SK-N-SH (cell line): ENCODE measurements around the gene RIMS1. TPM values are rescaled to one million over a fixed set of nuclear protein-coding genes. Genes with fewer than 3 reads are reported as not detected.

Source experiments
- CTCF ChIA-PET: fragments of 300-600, 350-600 bp; formaldehyde crosslinking; extraction: SDS; loops from one replicate; lab custom pipeline; 2021; lab: Yijun Ruan, JAX
- POLR2A ChIA-PET: fragments of 350-600 bp; sonication (Branson Sonifier 250); formaldehyde crosslinking; extraction: SDS; loops from one replicate; lab custom pipeline; 2020; ENCODE audit warnings: antibody characterized with exemption, inconsistent platforms; lab: Yijun Ruan, JAX
- DNase-seq: peaks from one replicate; pipeline ENCODE4 v3.0.0; 2012
- H2AFZ ChIP-seq: fragments of 200-600 bp; sonication (generic); 2 replicates; pipeline ENCODE4 v1.8.1; 2016; ENCODE audit warnings: antibody characterized with exemption, mild to moderate bottlenecking, low read depth
- H3F3A ChIP-seq: fragments of 200-600 bp; sonication (generic); replicated peaks from 2 replicates; pipeline ENCODE3; 2016; ENCODE audit warnings: antibody characterized with exemption, mild to moderate bottlenecking; ENCODE audit not compliant: insufficient read depth
- H3K27ac ChIP-seq, 2 experiments: fragments of 200-500 bp in 1 of 2; fragments of 200-600 bp in 1 of 2; sonication (Bioruptor generic) in 1 of 2; sonication (generic), shearing (Covaris generic) in 1 of 2; 2 replicates each; pipeline versions ENCODE4 v1.5.1 to v1.6.1; 2014 to 2016; ENCODE audit warnings: low read depth in 2 of 2, inconsistent platforms in 1 of 2, low read length in 1 of 2, mild to moderate bottlenecking in 1 of 2, mixed read lengths in 1 of 2
- H3K27me3 ChIP-seq: fragments of 200-600 bp; sonication (generic), shearing (Covaris generic); 2 replicates; pipeline ENCODE4 v1.6.1; 2016; ENCODE audit warnings: mixed run types; ENCODE audit not compliant: insufficient read depth
- H3K36me3 ChIP-seq, 2 experiments: fragments of 200-500 bp in 1 of 2; fragments of 200-600 bp in 1 of 2; sonication (Bioruptor generic) in 1 of 2; sonication (generic) in 1 of 2; replicated peaks in 1 of 2; 2 replicates each; pipeline versions ENCODE3 to v1.5.1; 2014 to 2016; ENCODE audit warnings: low read length in 1 of 2, mild to moderate bottlenecking in 1 of 2; ENCODE audit not compliant: insufficient read depth in 2 of 2, control insufficient read depth in 1 of 2
- H3K4me1 ChIP-seq, 2 experiments: fragments of 200-500 bp in 1 of 2; fragments of 200-600 bp in 1 of 2; sonication (Bioruptor generic) in 1 of 2; sonication (generic), shearing (Covaris generic) in 1 of 2; 2 replicates each; pipeline versions ENCODE4 v1.5.1 to v1.6.1; 2014 to 2016; ENCODE audit warnings: low read depth in 1 of 2, low read length in 1 of 2, mixed run types in 1 of 2; ENCODE audit not compliant: insufficient read depth in 2 of 2, control insufficient read depth in 1 of 2
- H3K4me2 ChIP-seq: fragments of 200-600 bp; sonication (generic), shearing (Covaris generic); 2 replicates; pipeline ENCODE4 v1.6.1; 2017; ENCODE audit warnings: mixed run types
- H3K4me3 ChIP-seq, 2 experiments: fragments of 200-500 bp in 1 of 2; fragments of 200-600 bp in 1 of 2; sonication (Bioruptor generic) in 1 of 2; sonication (generic), shearing (Covaris generic) in 1 of 2; 2 replicates each; pipeline versions ENCODE4 v1.5.1 to v1.8.1; 2014 to 2016; ENCODE audit warnings: low read depth in 2 of 2, inconsistent platforms in 1 of 2, low read length in 1 of 2, mild to moderate bottlenecking in 1 of 2, mixed read lengths in 1 of 2, moderate library complexity in 1 of 2
- H3K79me2 ChIP-seq: fragments of 200-600 bp; sonication (generic); 2 replicates; pipeline ENCODE4 v1.8.1; 2017; ENCODE audit warnings: mild to moderate bottlenecking; ENCODE audit not compliant: insufficient read depth
- H3K9ac ChIP-seq: fragments of 200-600 bp; sonication (generic); 2 replicates; pipeline ENCODE4 v1.6.1; 2017; ENCODE audit warnings: mixed run types
- H3K9me2 ChIP-seq: fragments of 200-600 bp; sonication (generic); 2 replicates; pipeline ENCODE4 v1.6.1; 2017; ENCODE audit warnings: mixed run types
- H3K9me3 ChIP-seq: fragments of 200-600 bp; sonication (generic); 2 replicates; pipeline ENCODE4 v1.6.1; 2017; ENCODE audit warnings: mixed run types, mild to moderate bottlenecking, moderate library complexity
- H4K20me1 ChIP-seq: fragments of 200-600 bp; sonication (generic); 2 replicates; pipeline ENCODE4 v1.6.1; 2017; ENCODE audit warnings: mild to moderate bottlenecking, mixed run types; ENCODE audit not compliant: insufficient read depth
- CHD2 ChIP-seq: fragments of 150-350 bp; IDR thresholded peaks from 2 replicates; pipeline ENCODE4 v1.6.1; 2018; ENCODE audit warnings: low read length; ENCODE audit not compliant: partially characterized antibody
- CTCF ChIP-seq: fragments of 200-600 bp; sonication (generic); IDR thresholded peaks from 2 replicates; pipeline ENCODE4 v1.6.1; 2017; ENCODE audit warnings: antibody characterized with exemption, mild to moderate bottlenecking, moderate library complexity
- FOXJ3 ChIP-seq: sonication (generic); formaldehyde crosslinking; IDR thresholded peaks from 2 replicates; pipeline ENCODE4 v1.5.1; 2020; ENCODE audit warnings: mild to moderate bottlenecking, missing genetic modification reagents
- FOXM1 ChIP-seq: IDR thresholded peaks from 2 replicates; pipeline ENCODE4 v1.4.0; 2012; ENCODE audit warnings: low read depth, mild to moderate bottlenecking
- GABPA ChIP-seq: IDR thresholded peaks from 2 replicates; pipeline ENCODE4 v1.4.0; 2012; ENCODE audit warnings: low read depth, mild to moderate bottlenecking
- GATA2 ChIP-seq: sonication (generic); formaldehyde crosslinking; IDR thresholded peaks from 2 replicates; pipeline ENCODE4 v1.5.0; 2020; ENCODE audit warnings: mild to moderate bottlenecking, missing genetic modification reagents
- MXI1 ChIP-seq: IDR thresholded peaks from 2 replicates; pipeline ENCODE4 v1.6.1; 2012; ENCODE audit warnings: mild to moderate bottlenecking, low read depth, low read length, improper control_type of control experiment
- NRF1 ChIP-seq: IDR thresholded peaks from 2 replicates; pipeline ENCODE4 v1.6.1; 2012; ENCODE audit warnings: low read depth, mild to moderate bottlenecking, low read length
- PBX3 ChIP-seq: IDR thresholded peaks from 2 replicates; pipeline ENCODE4; 2012
- POLR2AphosphoS5 ChIP-seq: IDR thresholded peaks from 2 replicates; pipeline ENCODE4 v1.6.1; 2012; ENCODE audit warnings: low read depth, low read length
- RAD21 ChIP-seq: IDR thresholded peaks from 2 replicates; pipeline ENCODE4 v1.6.1; 2012; ENCODE audit warnings: mild to moderate bottlenecking, low read length
- REST ChIP-seq: IDR thresholded peaks from 2 replicates; pipeline ENCODE4 v1.6.1; 2012; ENCODE audit warnings: mild to moderate bottlenecking, low read depth, low read length, moderate library complexity
- TAF1 ChIP-seq: IDR thresholded peaks from 2 replicates; pipeline ENCODE4 v1.6.1; 2012; ENCODE audit warnings: low read depth, mild to moderate bottlenecking, low read length, moderate library complexity, borderline replicate concordance
- TEAD4 ChIP-seq: IDR thresholded peaks from 2 replicates; pipeline ENCODE4 v1.4.0; 2012; ENCODE audit warnings: mild to moderate bottlenecking, borderline replicate concordance; ENCODE audit not compliant: insufficient read depth
- USF1 ChIP-seq: IDR thresholded peaks from 2 replicates; pipeline ENCODE4 v1.4.0; 2012; ENCODE audit warnings: low read depth, borderline replicate concordance
- ZBTB33 ChIP-seq: IDR thresholded peaks from 2 replicates; pipeline ENCODE4 v1.4.0; 2012; ENCODE audit warnings: low read depth, borderline replicate concordance
- WGBS: methylation state at CpG from one replicate; pipeline ENCODE4 v1.1.6; 2017; ENCODE audit warnings: low lambda C conversion rate; 5-methylcytosine and 5-hydroxymethylcytosine counted together
- polyA plus RNA-seq, 3 experiments: library from polyadenylated mRNA; depleted of rRNA; stranded (reverse); fragments of >200 nt; gene quantifications; 2 replicates each; pipeline ENCODE4 v1.2.3, GENCODE V29; 2012

Gene RIMS1
- polyA plus RNA-seq, 1 of the 3 experiments (the other 2 are of a cell fraction): 0.20 TPM

- POLR2A ChIA-PET: no interaction called here
- H3K79me2 ChIP-seq: no peaks in the 10 kb centered on the region
- no peak for DNase-seq
- no peaks in the 10 kb centered on the region for H3K9me2 ChIP-seq
- no peaks in the 10 kb centered on the region for H3K9me3 ChIP-seq
- H2AFZ ChIP-seq: peak overlapping the region; percentile 26; the same call in 1 of the 2 replicates
- TF ChIP-seq CHD2 (no peak), CTCF (no peak), ZBTB33 (no peak), USF1 (no peak), REST (no peak), TEAD4 (no peak), GATA2 (CRISPR knock-in tag) (no peak), FOXM1 (no peak), FOXJ3 (no peak), RAD21 (no peak), GABPA (no peak), PBX3 (no peak), POLR2AphosphoS5 (no peak), NRF1 (no peak), MXI1 (no peak), TAF1 (no peak)
- 43% methylated on average over 2 of the region's 2 CpGs for WGBS
- no peaks in the 10 kb centered on the region for H3K36me3 ChIP-seq
- peaks cover 0 to 14% of the 10 kb centered on the region in 2 experiments; a peak in 3 of 4 replicates for H3K4me1 ChIP-seq
- H3K4me2 ChIP-seq: no peak overlapping the region
- H3K27ac ChIP-seq: peak overlapping the region; percentile 43 to 60
- CTCF ChIA-PET: interaction anchor here (0.9 kb wide), 1 partner anchor 27 kb away, joined by 3 read pairs; no protein-coding TSS in a partner anchor
- no peak overlapping the region for H3K4me3 ChIP-seq
- H3F3A ChIP-seq: peaks cover 18% of the 10 kb centered on the region
- no peaks in the 10 kb centered on the region for H3K27me3 ChIP-seq
- no peak overlapping the region for H3K9ac ChIP-seq
- no peaks in the 10 kb centered on the region for H4K20me1 ChIP-seq
Measured at GRCh38 chr6:72288592-72288991, 402.2 kb downstream of the RIMS1 start.
